SK-N-SH (cell line): Measurements from ENCODE around the gene SETD1B. TPM values are rescaled to one million over a fixed set of nuclear protein-coding genes. Genes with fewer than 3 reads are reported as not detected.
A peak's percentile ranks its signal among the peaks of the same experiment; 100 is the strongest.

ENCODE experiments used
- CTCF ChIA-PET: fragments of 300-600, 350-600 bp; formaldehyde crosslinking; extraction: SDS; loops from one replicate; lab custom pipeline; 2021; lab: Yijun Ruan, JAX
- POLR2A ChIA-PET: fragments of 350-600 bp; sonication (Branson Sonifier 250); formaldehyde crosslinking; extraction: SDS; loops from one replicate; lab custom pipeline; 2020; ENCODE audit warnings: antibody characterized with exemption, inconsistent platforms; lab: Yijun Ruan, JAX
- DNase-seq: peaks from one replicate; pipeline ENCODE4 v3.0.0; 2012
- H2AFZ ChIP-seq: fragments of 200-600 bp; sonication (generic); 2 replicates; pipeline ENCODE4 v1.8.1; 2016; ENCODE audit warnings: antibody characterized with exemption, mild to moderate bottlenecking, low read depth
- H3F3A ChIP-seq: fragments of 200-600 bp; sonication (generic); replicated peaks from 2 replicates; pipeline ENCODE3; 2016; ENCODE audit warnings: antibody characterized with exemption, mild to moderate bottlenecking; ENCODE audit not compliant: insufficient read depth
- H3K27ac ChIP-seq, 2 experiments: fragments of 200-500 bp in 1 of 2; fragments of 200-600 bp in 1 of 2; sonication (Bioruptor generic) in 1 of 2; sonication (generic), shearing (Covaris generic) in 1 of 2; 2 replicates each; pipeline versions ENCODE4 v1.5.1 to v1.6.1; 2014 to 2016; ENCODE audit warnings: low read depth in 2 of 2, inconsistent platforms in 1 of 2, low read length in 1 of 2, mild to moderate bottlenecking in 1 of 2, mixed read lengths in 1 of 2
- H3K27me3 ChIP-seq: fragments of 200-600 bp; sonication (generic), shearing (Covaris generic); 2 replicates; pipeline ENCODE4 v1.6.1; 2016; ENCODE audit warnings: mixed run types; ENCODE audit not compliant: insufficient read depth
- H3K36me3 ChIP-seq, 2 experiments: fragments of 200-500 bp in 1 of 2; fragments of 200-600 bp in 1 of 2; sonication (Bioruptor generic) in 1 of 2; sonication (generic) in 1 of 2; replicated peaks in 1 of 2; 2 replicates each; pipeline versions ENCODE3 to v1.5.1; 2014 to 2016; ENCODE audit warnings: low read length in 1 of 2, mild to moderate bottlenecking in 1 of 2; ENCODE audit not compliant: insufficient read depth in 2 of 2, control insufficient read depth in 1 of 2
- H3K4me1 ChIP-seq, 2 experiments: fragments of 200-500 bp in 1 of 2; fragments of 200-600 bp in 1 of 2; sonication (Bioruptor generic) in 1 of 2; sonication (generic), shearing (Covaris generic) in 1 of 2; 2 replicates each; pipeline versions ENCODE4 v1.5.1 to v1.6.1; 2014 to 2016; ENCODE audit warnings: low read depth in 1 of 2, low read length in 1 of 2, mixed run types in 1 of 2; ENCODE audit not compliant: insufficient read depth in 2 of 2, control insufficient read depth in 1 of 2
- H3K4me2 ChIP-seq: fragments of 200-600 bp; sonication (generic), shearing (Covaris generic); 2 replicates; pipeline ENCODE4 v1.6.1; 2017; ENCODE audit warnings: mixed run types
- H3K4me3 ChIP-seq, 2 experiments: fragments of 200-500 bp in 1 of 2; fragments of 200-600 bp in 1 of 2; sonication (Bioruptor generic) in 1 of 2; sonication (generic), shearing (Covaris generic) in 1 of 2; 2 replicates each; pipeline versions ENCODE4 v1.5.1 to v1.8.1; 2014 to 2016; ENCODE audit warnings: low read depth in 2 of 2, inconsistent platforms in 1 of 2, low read length in 1 of 2, mild to moderate bottlenecking in 1 of 2, mixed read lengths in 1 of 2, moderate library complexity in 1 of 2
- H3K79me2 ChIP-seq: fragments of 200-600 bp; sonication (generic); 2 replicates; pipeline ENCODE4 v1.8.1; 2017; ENCODE audit warnings: mild to moderate bottlenecking; ENCODE audit not compliant: insufficient read depth
- H3K9ac ChIP-seq: fragments of 200-600 bp; sonication (generic); 2 replicates; pipeline ENCODE4 v1.6.1; 2017; ENCODE audit warnings: mixed run types
- H3K9me2 ChIP-seq: fragments of 200-600 bp; sonication (generic); 2 replicates; pipeline ENCODE4 v1.6.1; 2017; ENCODE audit warnings: mixed run types
- H3K9me3 ChIP-seq: fragments of 200-600 bp; sonication (generic); 2 replicates; pipeline ENCODE4 v1.6.1; 2017; ENCODE audit warnings: mixed run types, mild to moderate bottlenecking, moderate library complexity
- H4K20me1 ChIP-seq: fragments of 200-600 bp; sonication (generic); 2 replicates; pipeline ENCODE4 v1.6.1; 2017; ENCODE audit warnings: mild to moderate bottlenecking, mixed run types; ENCODE audit not compliant: insufficient read depth
- CHD2 ChIP-seq: fragments of 150-350 bp; IDR thresholded peaks from 2 replicates; pipeline ENCODE4 v1.6.1; 2018; ENCODE audit warnings: low read length; ENCODE audit not compliant: partially characterized antibody
- ELF1 ChIP-seq: IDR thresholded peaks from 2 replicates; pipeline ENCODE4 v1.4.0; 2012
- EP300 ChIP-seq, 2 experiments: IDR thresholded peaks; 2 replicates each; pipeline versions ENCODE4 v1.4.0 to v1.6.1; 2012; ENCODE audit warnings: borderline replicate concordance in 1 of 2, low read depth in 1 of 2, low read length in 1 of 2
- EZH2phosphoT487 ChIP-seq: fragments of 200-600 bp; sonication (generic); IDR thresholded peaks from 2 replicates; pipeline ENCODE4 v1.6.1; 2017; ENCODE audit warnings: low read depth, mixed run types, mild to moderate bottlenecking, antibody characterized with exemption, moderate library complexity, borderline replicate concordance
- FOSL2 ChIP-seq: IDR thresholded peaks from 2 replicates; pipeline ENCODE4 v1.4.0; 2012; ENCODE audit warnings: low read depth, mild to moderate bottlenecking, moderate library complexity, borderline replicate concordance
- FOXJ3 ChIP-seq: sonication (generic); formaldehyde crosslinking; IDR thresholded peaks from 2 replicates; pipeline ENCODE4 v1.5.1; 2020; ENCODE audit warnings: mild to moderate bottlenecking, missing genetic modification reagents
- FOXM1 ChIP-seq: IDR thresholded peaks from 2 replicates; pipeline ENCODE4 v1.4.0; 2012; ENCODE audit warnings: low read depth, mild to moderate bottlenecking
- GABPA ChIP-seq: IDR thresholded peaks from 2 replicates; pipeline ENCODE4 v1.4.0; 2012; ENCODE audit warnings: low read depth, mild to moderate bottlenecking
- GATA2 ChIP-seq: sonication (generic); formaldehyde crosslinking; IDR thresholded peaks from 2 replicates; pipeline ENCODE4 v1.5.0; 2020; ENCODE audit warnings: mild to moderate bottlenecking, missing genetic modification reagents
- JUND ChIP-seq: IDR thresholded peaks from 2 replicates; pipeline ENCODE4 v1.4.0; 2012
- MXI1 ChIP-seq: IDR thresholded peaks from 2 replicates; pipeline ENCODE4 v1.6.1; 2012; ENCODE audit warnings: mild to moderate bottlenecking, low read depth, low read length, improper control_type of control experiment
- NRF1 ChIP-seq: IDR thresholded peaks from 2 replicates; pipeline ENCODE4 v1.6.1; 2012; ENCODE audit warnings: low read depth, mild to moderate bottlenecking, low read length
- POLR2AphosphoS5 ChIP-seq: IDR thresholded peaks from 2 replicates; pipeline ENCODE4 v1.6.1; 2012; ENCODE audit warnings: low read depth, low read length
- RAD21 ChIP-seq: IDR thresholded peaks from 2 replicates; pipeline ENCODE4 v1.6.1; 2012; ENCODE audit warnings: mild to moderate bottlenecking, low read length
- RCOR1 ChIP-seq: fragments of 150-350 bp; IDR thresholded peaks from 2 replicates; pipeline ENCODE4 v1.6.1; 2017; ENCODE audit warnings: antibody characterized with exemption, low read length
- RFX5 ChIP-seq: IDR thresholded peaks from 2 replicates; pipeline ENCODE4 v1.6.1; 2012; ENCODE audit warnings: mild to moderate bottlenecking, improper control_type of control experiment, low read length
- RXRA ChIP-seq: IDR thresholded peaks from 2 replicates; pipeline ENCODE4 v1.4.0; 2012; ENCODE audit warnings: low read depth, mild to moderate bottlenecking, borderline replicate concordance
- SIN3A ChIP-seq: IDR thresholded peaks from 2 replicates; pipeline ENCODE4 v1.6.1; 2012; ENCODE audit warnings: low read depth, mild to moderate bottlenecking, low read length, moderate library complexity, borderline replicate concordance
- SMC3 ChIP-seq: IDR thresholded peaks from 2 replicates; pipeline ENCODE4 v1.6.1; 2012; ENCODE audit warnings: low read depth, low read length, improper control_type of control experiment
- TAF1 ChIP-seq: IDR thresholded peaks from 2 replicates; pipeline ENCODE4 v1.6.1; 2012; ENCODE audit warnings: low read depth, mild to moderate bottlenecking, low read length, moderate library complexity, borderline replicate concordance
- TEAD4 ChIP-seq: IDR thresholded peaks from 2 replicates; pipeline ENCODE4 v1.4.0; 2012; ENCODE audit warnings: mild to moderate bottlenecking, borderline replicate concordance; ENCODE audit not compliant: insufficient read depth
- WGBS: methylation state at CpG from one replicate; pipeline ENCODE4 v1.1.6; 2017; ENCODE audit warnings: low lambda C conversion rate; 5-methylcytosine and 5-hydroxymethylcytosine counted together
- polyA plus RNA-seq, 3 experiments: library from polyadenylated mRNA; depleted of rRNA; stranded (reverse); fragments of >200 nt; gene quantifications; 2 replicates each; pipeline ENCODE4 v1.2.3, GENCODE V29; 2012
- TF ChIP-seq, protein P1 (sequence below): IDR thresholded peaks from 2 replicates; pipeline ENCODE4 v1.4.0; 2012; ENCODE audit warnings: low read depth, borderline replicate concordance
- TF ChIP-seq, protein P2 (sequence below): fragments of 150-350 bp; IDR thresholded peaks from 2 replicates; pipeline ENCODE4 v1.6.1; 2017; ENCODE audit warnings: antibody characterized with exemption, low read length, low read depth, borderline replicate concordance
- TF ChIP-seq, protein P3 (sequence below): fragments of 150-350 bp; IDR thresholded peaks from 2 replicates; pipeline ENCODE4 v1.6.1; 2016; ENCODE audit warnings: mild to moderate bottlenecking, low read depth, low read length
- TF ChIP-seq, protein P4 (sequence below): fragments of 200-600 bp; sonication (generic); IDR thresholded peaks from 2 replicates; pipeline ENCODE4 v1.6.1; 2017; ENCODE audit warnings: antibody characterized with exemption, mild to moderate bottlenecking, moderate library complexity

SETD1B gene
- polyA plus RNA-seq, 1 of the 3 experiments (the other 2 are of a cell fraction) = 2.0 TPM

DNA sequence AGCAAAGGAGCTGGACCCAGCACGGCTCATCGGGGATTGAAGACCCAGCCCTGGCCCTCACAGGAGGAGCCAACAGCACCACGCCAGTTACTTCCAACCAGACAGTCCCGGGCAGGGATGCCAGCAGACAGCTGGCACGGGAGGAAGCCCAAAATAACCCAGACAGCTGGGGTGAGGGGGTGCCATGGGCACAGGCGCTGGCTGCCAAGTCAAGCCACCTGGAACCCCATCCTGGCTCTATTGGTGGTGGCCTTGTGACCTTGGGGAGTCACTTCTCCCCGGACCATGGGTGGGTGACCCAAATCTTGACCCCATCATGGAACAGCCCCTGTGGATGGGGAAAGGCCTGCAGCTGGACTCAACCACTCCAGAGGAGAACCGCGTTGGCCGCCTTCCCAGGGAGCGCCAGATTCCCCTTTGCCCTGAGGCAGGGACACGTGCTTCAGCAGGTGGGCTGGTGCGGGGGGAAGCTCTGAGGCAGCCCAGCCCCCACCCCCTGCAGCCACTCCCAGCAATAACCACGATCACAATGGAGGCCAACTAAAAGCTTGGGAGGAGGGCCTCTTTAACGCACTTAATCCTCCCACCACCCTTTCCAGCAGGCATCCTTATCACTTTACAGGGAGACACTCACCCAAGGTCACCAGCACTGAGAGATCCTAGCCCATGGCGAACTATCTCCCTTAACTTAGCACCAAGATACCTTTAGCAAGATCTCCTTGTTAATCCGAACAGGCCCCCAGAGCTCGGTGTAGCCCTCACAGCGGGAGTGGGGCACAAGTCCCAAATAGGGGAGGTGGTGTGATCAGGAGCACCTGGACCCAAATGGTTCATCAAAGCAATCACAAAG is 5.6 kb upstream of the SETD1B start:
- peaks cover 40 to 59% of the 10 kb centered on the region in 2 experiments for H3K4me1 ChIP-seq
- H3K27ac ChIP-seq = peak overlapping the region; percentile 98 to 99
- H4K20me1 ChIP-seq = no peaks in the 10 kb centered on the region; the same call in 1 of the 2 replicates
- H3K9me2 ChIP-seq = no peaks in the 10 kb centered on the region
- H3F3A ChIP-seq = peaks cover 56% of the 10 kb centered on the region
- peaks cover 64% of the 10 kb centered on the region for H3K79me2 ChIP-seq
- H3K4me2 ChIP-seq = peak overlapping the region; percentile 86
- H3K27me3 ChIP-seq = no peaks in the 10 kb centered on the region
- peak overlapping the region; percentile 53 to 73; a peak in 3 of 4 replicates for H3K4me3 ChIP-seq
- 37% methylated on average over 16 of the region's 19 CpGs for WGBS
- peak; percentile 83 for DNase-seq
- H3K9ac ChIP-seq = peak overlapping the region; percentile 60
- POLR2A ChIA-PET = interaction anchor here (0.7 to 7.0 kb wide), 7 partner anchors 9 to 1695 kb away, joined by 3 to 79 read pairs (median 4); partner anchors contain the start of genes PSMD9 and TMEM120B
- peaks cover 8 to 11% of the 10 kb centered on the region in 2 experiments for H3K36me3 ChIP-seq
- CTCF ChIA-PET = interaction anchor here (0.7 to 16.0 kb wide), 9 partner anchors 11 to 171 kb away, joined by 3 to 675 read pairs (median 6); partner anchors contain the start of genes PSMD9, SETD1B and TMEM120B
- H2AFZ ChIP-seq = no peak overlapping the region
- H3K9me3 ChIP-seq = no peaks in the 10 kb centered on the region
- TF ChIP-seq FOXJ3 (CRISPR knock-in tag) (peak; percentile 86), GATA2 (peak; percentile 26; the same call in 1 of the 2 replicates), GABPA (no peak), RXRA (no peak), RAD21 (no peak), SIN3A (no peak), POLR2AphosphoS5 (peak; percentile 14; the same call in 1 of the 2 replicates), CHD2 (peak; percentile 88), TEAD4 (no peak), JUND (no peak), MXI1 (peak; percentile 82), FOSL2 (no peak), NRF1 (no peak), FOXM1 (no peak), RCOR1 (0 out of 2 replicates have a peak, but pooled peaks have one; percentile 58), ELF1 (no peak), SMC3 (no peak), EP300 (IDR thresholded peaks at IDR 0.05; ENCODE audit: borderline replicate concordance in 1 of 2, low read depth in 1 of 2, low read length in 1 of 2) (peak in 1 of 2 experiments; percentile 83; a peak in 2 of 4 replicates), TAF1 (no peak), RFX5 (no peak), EZH2phosphoT487 (no peak)
- TF ChIP-seq, protein P1, sequence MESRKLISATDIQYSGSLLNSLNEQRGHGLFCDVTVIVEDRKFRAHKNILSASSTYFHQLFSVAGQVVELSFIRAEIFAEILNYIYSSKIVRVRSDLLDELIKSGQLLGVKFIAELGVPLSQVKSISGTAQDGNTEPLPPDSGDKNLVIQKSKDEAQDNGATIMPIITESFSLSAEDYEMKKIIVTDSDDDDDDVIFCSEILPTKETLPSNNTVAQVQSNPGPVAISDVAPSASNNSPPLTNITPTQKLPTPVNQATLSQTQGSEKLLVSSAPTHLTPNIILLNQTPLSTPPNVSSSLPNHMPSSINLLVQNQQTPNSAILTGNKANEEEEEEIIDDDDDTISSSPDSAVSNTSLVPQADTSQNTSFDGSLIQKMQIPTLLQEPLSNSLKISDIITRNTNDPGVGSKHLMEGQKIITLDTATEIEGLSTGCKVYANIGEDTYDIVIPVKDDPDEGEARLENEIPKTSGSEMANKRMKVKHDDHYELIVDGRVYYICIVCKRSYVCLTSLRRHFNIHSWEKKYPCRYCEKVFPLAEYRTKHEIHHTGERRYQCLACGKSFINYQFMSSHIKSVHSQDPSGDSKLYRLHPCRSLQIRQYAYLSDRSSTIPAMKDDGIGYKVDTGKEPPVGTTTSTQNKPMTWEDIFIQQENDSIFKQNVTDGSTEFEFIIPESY = no peak
- TF ChIP-seq, protein P2, sequence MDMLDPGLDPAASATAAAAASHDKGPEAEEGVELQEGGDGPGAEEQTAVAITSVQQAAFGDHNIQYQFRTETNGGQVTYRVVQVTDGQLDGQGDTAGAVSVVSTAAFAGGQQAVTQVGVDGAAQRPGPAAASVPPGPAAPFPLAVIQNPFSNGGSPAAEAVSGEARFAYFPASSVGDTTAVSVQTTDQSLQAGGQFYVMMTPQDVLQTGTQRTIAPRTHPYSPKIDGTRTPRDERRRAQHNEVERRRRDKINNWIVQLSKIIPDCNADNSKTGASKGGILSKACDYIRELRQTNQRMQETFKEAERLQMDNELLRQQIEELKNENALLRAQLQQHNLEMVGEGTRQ = peak; percentile 41; the same call in 1 of the 2 replicates
- TF ChIP-seq, protein P3, sequence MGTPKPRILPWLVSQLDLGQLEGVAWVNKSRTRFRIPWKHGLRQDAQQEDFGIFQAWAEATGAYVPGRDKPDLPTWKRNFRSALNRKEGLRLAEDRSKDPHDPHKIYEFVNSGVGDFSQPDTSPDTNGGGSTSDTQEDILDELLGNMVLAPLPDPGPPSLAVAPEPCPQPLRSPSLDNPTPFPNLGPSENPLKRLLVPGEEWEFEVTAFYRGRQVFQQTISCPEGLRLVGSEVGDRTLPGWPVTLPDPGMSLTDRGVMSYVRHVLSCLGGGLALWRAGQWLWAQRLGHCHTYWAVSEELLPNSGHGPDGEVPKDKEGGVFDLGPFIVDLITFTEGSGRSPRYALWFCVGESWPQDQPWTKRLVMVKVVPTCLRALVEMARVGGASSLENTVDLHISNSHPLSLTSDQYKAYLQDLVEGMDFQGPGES = no peak
- TF ChIP-seq, protein P4, sequence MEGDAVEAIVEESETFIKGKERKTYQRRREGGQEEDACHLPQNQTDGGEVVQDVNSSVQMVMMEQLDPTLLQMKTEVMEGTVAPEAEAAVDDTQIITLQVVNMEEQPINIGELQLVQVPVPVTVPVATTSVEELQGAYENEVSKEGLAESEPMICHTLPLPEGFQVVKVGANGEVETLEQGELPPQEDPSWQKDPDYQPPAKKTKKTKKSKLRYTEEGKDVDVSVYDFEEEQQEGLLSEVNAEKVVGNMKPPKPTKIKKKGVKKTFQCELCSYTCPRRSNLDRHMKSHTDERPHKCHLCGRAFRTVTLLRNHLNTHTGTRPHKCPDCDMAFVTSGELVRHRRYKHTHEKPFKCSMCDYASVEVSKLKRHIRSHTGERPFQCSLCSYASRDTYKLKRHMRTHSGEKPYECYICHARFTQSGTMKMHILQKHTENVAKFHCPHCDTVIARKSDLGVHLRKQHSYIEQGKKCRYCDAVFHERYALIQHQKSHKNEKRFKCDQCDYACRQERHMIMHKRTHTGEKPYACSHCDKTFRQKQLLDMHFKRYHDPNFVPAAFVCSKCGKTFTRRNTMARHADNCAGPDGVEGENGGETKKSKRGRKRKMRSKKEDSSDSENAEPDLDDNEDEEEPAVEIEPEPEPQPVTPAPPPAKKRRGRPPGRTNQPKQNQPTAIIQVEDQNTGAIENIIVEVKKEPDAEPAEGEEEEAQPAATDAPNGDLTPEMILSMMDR = no peak
